ENCODE measurements around the gene CTNNBIP1.
"Not testable (repeated sequence)": the region's sequence is repeated elsewhere in the genome, so short reads cannot be mapped to it uniquely, and the experiment has no call there.

GRCh38 chr1:9803003-9803918 is 106.8 kb downstream of the CTNNBIP1 start:
- TF ChIP-seq, protein P1, sequence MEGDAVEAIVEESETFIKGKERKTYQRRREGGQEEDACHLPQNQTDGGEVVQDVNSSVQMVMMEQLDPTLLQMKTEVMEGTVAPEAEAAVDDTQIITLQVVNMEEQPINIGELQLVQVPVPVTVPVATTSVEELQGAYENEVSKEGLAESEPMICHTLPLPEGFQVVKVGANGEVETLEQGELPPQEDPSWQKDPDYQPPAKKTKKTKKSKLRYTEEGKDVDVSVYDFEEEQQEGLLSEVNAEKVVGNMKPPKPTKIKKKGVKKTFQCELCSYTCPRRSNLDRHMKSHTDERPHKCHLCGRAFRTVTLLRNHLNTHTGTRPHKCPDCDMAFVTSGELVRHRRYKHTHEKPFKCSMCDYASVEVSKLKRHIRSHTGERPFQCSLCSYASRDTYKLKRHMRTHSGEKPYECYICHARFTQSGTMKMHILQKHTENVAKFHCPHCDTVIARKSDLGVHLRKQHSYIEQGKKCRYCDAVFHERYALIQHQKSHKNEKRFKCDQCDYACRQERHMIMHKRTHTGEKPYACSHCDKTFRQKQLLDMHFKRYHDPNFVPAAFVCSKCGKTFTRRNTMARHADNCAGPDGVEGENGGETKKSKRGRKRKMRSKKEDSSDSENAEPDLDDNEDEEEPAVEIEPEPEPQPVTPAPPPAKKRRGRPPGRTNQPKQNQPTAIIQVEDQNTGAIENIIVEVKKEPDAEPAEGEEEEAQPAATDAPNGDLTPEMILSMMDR (IDR thresholded peaks at IDR 0.05): not testable (repeated sequence)
- not testable (repeated sequence) for TF ChIP-seq POLR2A (IDR thresholded peaks at IDR 0.05); POLR2AphosphoS5 (IDR thresholded peaks at IDR 0.05; ENCODE audit: insufficient read depth in 1 of 2, low read depth in 1 of 2)
